Trophoblast cell (in vitro differentiated cells and primary cell): Measurements from ENCODE around the gene MAD2L2.
A peak's percentile ranks its signal among the peaks of the same experiment; 100 is the strongest.

Experiments used
- DNase-seq, 2 donors: peaks; one replicate each; pipeline ENCODE4 v3.0.0-alpha.2; 2016
- H2AFZ ChIP-seq: 2 replicates; pipeline ENCODE4 v1.6.1; 2013; ENCODE audit warnings: low read length, moderate library complexity, mild to moderate bottlenecking; ENCODE audit not compliant: insufficient read depth, poor library complexity
- H2AK5ac ChIP-seq: 2 replicates; pipeline ENCODE4 v1.6.1; 2013; ENCODE audit warnings: mild to moderate bottlenecking, low read length
- H2BK120ac ChIP-seq: 2 replicates; pipeline ENCODE4 v1.6.1; 2013; ENCODE audit warnings: low read length, mild to moderate bottlenecking, moderate library complexity; ENCODE audit not compliant: insufficient read depth, poor library complexity
- H2BK12ac ChIP-seq: 2 replicates; pipeline ENCODE4 v1.6.1; 2013; ENCODE audit warnings: mild to moderate bottlenecking, low read length, moderate library complexity
- H2BK5ac ChIP-seq: 2 replicates; pipeline ENCODE4 v1.6.1; 2013; ENCODE audit warnings: low read length, low read depth, moderate library complexity, mild to moderate bottlenecking; ENCODE audit not compliant: poor library complexity
- H3K14ac ChIP-seq: 2 replicates; pipeline ENCODE4 v1.6.1; 2013; ENCODE audit warnings: mild to moderate bottlenecking, low read length
- H3K18ac ChIP-seq: 2 replicates; pipeline ENCODE4 v1.6.1; 2013; ENCODE audit warnings: mild to moderate bottlenecking, low read length
- H3K23ac ChIP-seq: 2 replicates; pipeline ENCODE4 v1.6.1; 2013; ENCODE audit warnings: low read length
- H3K27ac ChIP-seq: 2 replicates; pipeline ENCODE4 v1.5.1; 2013; ENCODE audit warnings: low read depth, mild to moderate bottlenecking, inconsistent platforms, low read length, moderate library complexity
- H3K27me3 ChIP-seq: 2 replicates; pipeline ENCODE4 v1.6.1; 2013; ENCODE audit warnings: inconsistent platforms, mild to moderate bottlenecking, low read length, moderate library complexity; ENCODE audit not compliant: insufficient read depth
- H3K36me3 ChIP-seq, 2 experiments: 1 replicate in 1 of 2; 2 replicates in 1 of 2; pipeline ENCODE4 v1.6.1; 2013; ENCODE audit warnings: low read length in 2 of 2, mild to moderate bottlenecking in 2 of 2, moderate library complexity in 1 of 2; ENCODE audit not compliant: insufficient read depth in 2 of 2, control insufficient read depth in 1 of 2
- H3K4ac ChIP-seq: 2 replicates; pipeline ENCODE4 v1.6.1; 2013; ENCODE audit warnings: low read depth, mild to moderate bottlenecking, low read length, moderate library complexity
- H3K4me1 ChIP-seq, 2 experiments: 1 replicate in 1 of 2; 2 replicates in 1 of 2; pipeline ENCODE4 v1.6.1; 2013; ENCODE audit warnings: low read length in 2 of 2, mild to moderate bottlenecking in 2 of 2, moderate library complexity in 1 of 2; ENCODE audit not compliant: insufficient read depth in 2 of 2, control insufficient read depth in 1 of 2
- H3K4me2 ChIP-seq: 2 replicates; pipeline ENCODE4 v1.6.1; 2013; ENCODE audit warnings: inconsistent platforms, mild to moderate bottlenecking, low read length, moderate library complexity
- H3K4me3 ChIP-seq: 2 replicates; pipeline ENCODE4 v1.5.1; 2013; ENCODE audit warnings: mild to moderate bottlenecking, low read depth, low read length, inconsistent platforms
- H3K79me1 ChIP-seq: one replicate; pipeline ENCODE4 v1.6.1; 2013; ENCODE audit warnings: low read length
- H3K79me2 ChIP-seq: 2 replicates; pipeline ENCODE4 v1.6.1; 2013; ENCODE audit warnings: low read length, mild to moderate bottlenecking; ENCODE audit not compliant: control insufficient read depth, insufficient read depth, poor library complexity
- H3K9ac ChIP-seq: 2 replicates; pipeline ENCODE4 v1.6.1; 2013; ENCODE audit warnings: mild to moderate bottlenecking, low read length
- H3K9me3 ChIP-seq: 2 replicates; pipeline ENCODE4 v1.6.1; 2013; ENCODE audit warnings: low read depth, mild to moderate bottlenecking, control low read depth, inconsistent platforms, low read length; ENCODE audit not compliant: insufficient read depth
- H4K12ac ChIP-seq: 2 replicates; pipeline ENCODE4 v1.6.1; 2013; ENCODE audit warnings: low read depth, mild to moderate bottlenecking, low read length, moderate library complexity
- H4K8ac ChIP-seq: 2 replicates; pipeline ENCODE4 v1.6.1; 2013; ENCODE audit warnings: low read depth, mild to moderate bottlenecking, low read length, moderate library complexity
- H4K91ac ChIP-seq: one replicate; pipeline ENCODE4 v1.6.1; 2013; ENCODE audit warnings: low read depth, mild to moderate bottlenecking, low read length, moderate library complexity
- WGBS: extraction: QIAGEN DNeasy Blood & Tissue Kit; methylation state at CpG from one replicate; pipeline ENCODE4 v1.1.7; 2013; ENCODE audit warnings: missing lambda C conversion rate; ENCODE audit not compliant: insufficient read length, insufficient coverage; ENCODE audit errors: extremely low coverage; 5-methylcytosine and 5-hydroxymethylcytosine counted together

MAD2L2 gene

DNA sequence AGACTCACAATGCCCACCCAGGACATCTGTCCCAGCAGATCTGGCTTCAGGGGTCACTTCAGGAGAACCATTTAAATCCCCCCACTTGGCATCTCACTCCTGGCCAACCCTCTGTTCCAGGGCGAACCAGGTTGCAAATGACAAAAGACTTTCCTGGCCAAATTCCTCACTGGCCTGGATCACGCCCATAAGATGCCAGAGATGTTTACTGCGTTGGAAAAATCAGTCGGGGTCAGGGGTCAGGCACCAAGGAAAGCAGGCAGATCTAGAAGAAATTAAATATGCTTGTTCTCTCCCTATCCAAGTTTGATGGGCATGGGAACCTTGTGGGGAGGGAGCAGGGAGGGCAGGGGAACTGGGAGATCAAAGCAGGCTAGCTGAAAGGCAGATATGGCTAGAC, 40.4 kb upstream of the MAD2L2 start:
- H4K91ac ChIP-seq: no peak overlapping the region
- H3K79me2 ChIP-seq: no peaks in the 10 kb centered on the region
- H2AFZ ChIP-seq: no peak overlapping the region
- WGBS: no CpG with 5 or more reads among the region's 4 CpGs
- H3K4me2 ChIP-seq: no peak overlapping the region
- no peak overlapping the region for H3K14ac ChIP-seq
- H3K9me3 ChIP-seq: no peaks in the 10 kb centered on the region
- no peak overlapping the region for H3K27ac ChIP-seq
- no peak overlapping the region for H3K18ac ChIP-seq
- H3K4me1 ChIP-seq: peaks cover 3 to 7% of the 10 kb centered on the region in 2 experiments
- H3K4me3 ChIP-seq: no peak overlapping the region
- no peak overlapping the region for H2AK5ac ChIP-seq
- H4K8ac ChIP-seq: no peak overlapping the region
- no peak overlapping the region for H2BK120ac ChIP-seq
- H3K79me1 ChIP-seq: no peaks in the 10 kb centered on the region
- no peaks in the 10 kb centered on the region for H3K27me3 ChIP-seq
- H3K9ac ChIP-seq: no peak overlapping the region
- H4K12ac ChIP-seq: no peak overlapping the region
- H3K23ac ChIP-seq: no peak overlapping the region
- H3K36me3 ChIP-seq: no peaks in the 10 kb centered on the region
- no peak overlapping the region for H2BK5ac ChIP-seq
- no peak overlapping the region for H3K4ac ChIP-seq
- DNase-seq: peak in 1 of 2 donors; percentile 60
- H2BK12ac ChIP-seq: no peak overlapping the region

DNA sequence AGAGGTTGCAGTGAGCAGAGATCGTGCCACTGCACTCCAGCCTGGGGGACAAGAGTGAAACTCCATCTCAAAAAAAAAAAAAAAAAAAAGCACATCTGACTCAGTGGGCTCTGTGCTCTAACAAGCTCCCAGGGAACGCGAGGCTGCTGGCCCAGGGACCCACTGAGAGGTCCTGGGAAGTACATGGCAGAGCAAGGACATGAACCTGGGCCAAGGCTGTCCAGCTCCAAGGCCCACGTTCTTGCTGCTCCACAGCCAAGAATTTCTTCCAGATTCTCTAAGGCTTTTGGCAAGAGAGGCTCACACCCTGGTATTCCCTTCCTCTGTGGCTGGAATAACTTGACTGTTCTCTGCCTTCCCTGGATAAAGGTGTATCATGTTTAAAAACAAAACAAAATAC, 39.6 kb upstream of the MAD2L2 start:
- H2BK12ac ChIP-seq: no peak overlapping the region
- H2BK5ac ChIP-seq: no peak overlapping the region
- H3K27me3 ChIP-seq: no peaks in the 10 kb centered on the region
- H4K8ac ChIP-seq: no peak overlapping the region
- H2BK120ac ChIP-seq: no peak overlapping the region
- H3K4me3 ChIP-seq: no peak overlapping the region
- H3K27ac ChIP-seq: no peak overlapping the region
- no peak overlapping the region for H3K4ac ChIP-seq
- no peaks in the 10 kb centered on the region for H3K9me3 ChIP-seq
- no peak overlapping the region for H3K14ac ChIP-seq
- WGBS: no CpG with 5 or more reads among the region's 4 CpGs
- no peaks in the 10 kb centered on the region for H3K79me1 ChIP-seq
- no peak overlapping the region for H4K91ac ChIP-seq
- H3K4me2 ChIP-seq: no peak overlapping the region
- H3K36me3 ChIP-seq: no peaks in the 10 kb centered on the region
- H3K18ac ChIP-seq: no peak overlapping the region
- H3K23ac ChIP-seq: no peak overlapping the region
- no peaks in the 10 kb centered on the region for H3K79me2 ChIP-seq
- no peak overlapping the region for H4K12ac ChIP-seq
- no peak overlapping the region for H2AFZ ChIP-seq
- H3K4me1 ChIP-seq: peaks cover 0 to 2% of the 10 kb centered on the region in 2 experiments
- no peak overlapping the region for H2AK5ac ChIP-seq
- no peak for DNase-seq
- no peak overlapping the region for H3K9ac ChIP-seq

DNA sequence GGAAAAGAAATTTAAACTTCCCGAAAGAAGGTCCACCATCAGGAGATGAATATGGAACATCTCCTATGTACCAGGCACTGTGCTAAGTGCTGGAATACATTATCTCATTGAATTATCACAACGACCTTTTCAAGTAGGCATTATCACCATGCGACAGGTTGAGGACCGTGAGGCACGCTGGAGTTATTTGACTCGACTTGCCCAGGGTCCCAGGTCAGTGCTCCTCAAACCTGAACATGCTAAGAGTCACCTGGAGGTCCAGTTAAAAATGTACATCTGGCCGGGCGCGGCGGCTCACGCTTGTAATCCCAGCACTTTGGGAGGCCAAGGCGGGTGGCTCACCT, 39.1 kb upstream of the MAD2L2 start:
- Histone ChIP-seq H3K4me1 (no peaks in the 10 kb centered on the region), H3K4me2 (no peak overlapping the region), H3K79me2 (no peaks in the 10 kb centered on the region), H3K4me3 (no peak overlapping the region), H4K12ac (no peak overlapping the region), H3K4ac (no peak overlapping the region), H4K91ac (no peak overlapping the region), H3K36me3 (no peaks in the 10 kb centered on the region), H3K9ac (no peak overlapping the region), H4K8ac (no peak overlapping the region), H2AFZ (no peak overlapping the region), H2AK5ac (no peak overlapping the region), H2BK12ac (no peak overlapping the region), H3K79me1 (no peaks in the 10 kb centered on the region), H3K27ac (no peak overlapping the region), H2BK5ac (no peak overlapping the region), H2BK120ac (no peak overlapping the region), H3K23ac (no peak overlapping the region), H3K14ac (no peak overlapping the region), H3K27me3 (no peaks in the 10 kb centered on the region), H3K18ac (no peak overlapping the region), H3K9me3 (no peaks in the 10 kb centered on the region)
- no peak for DNase-seq
- no CpG with 5 or more reads among the region's 12 CpGs for WGBS

DNA sequence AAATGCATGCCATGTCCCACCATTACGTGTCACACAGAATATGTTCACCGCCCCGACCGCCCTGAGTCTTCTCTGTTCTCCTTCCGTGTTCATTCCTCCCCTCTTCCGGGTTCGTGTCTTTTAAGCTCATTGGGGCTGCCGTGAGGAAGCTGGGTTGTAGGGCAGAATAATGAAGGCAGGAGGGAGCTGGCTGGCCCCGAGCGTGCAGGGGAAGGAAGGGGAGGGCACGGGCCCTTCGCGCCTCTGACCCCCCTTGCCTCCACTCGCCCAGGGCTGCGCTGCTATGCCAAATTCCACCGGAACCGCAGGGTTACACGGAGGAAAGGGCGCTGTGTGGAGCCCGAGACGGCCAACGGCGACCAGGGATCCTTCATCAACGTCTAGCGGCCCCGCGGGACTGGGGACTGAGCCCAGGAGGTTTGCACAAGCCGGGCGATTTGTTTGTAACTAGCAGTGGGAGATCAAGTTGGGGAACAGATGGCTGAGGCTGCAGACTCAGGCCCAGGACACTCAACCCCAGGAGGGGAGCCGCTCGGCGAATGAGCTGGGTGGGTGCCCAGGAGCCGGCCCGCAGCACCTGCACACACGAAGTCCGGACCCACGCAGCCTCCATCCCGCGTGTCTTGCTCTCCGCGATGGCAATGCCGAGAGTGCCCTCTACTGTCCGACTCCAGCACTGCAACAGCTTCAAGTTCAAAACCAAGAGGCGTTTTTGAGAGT, 38.5 kb upstream of the MAD2L2 start:
- peak; percentile 51 to 84 for DNase-seq
- H2BK5ac ChIP-seq: no peak overlapping the region
- peak overlapping the region; percentile 36 for H3K4me2 ChIP-seq
- no peak overlapping the region for H2BK120ac ChIP-seq
- H3K36me3 ChIP-seq: no peaks in the 10 kb centered on the region
- no peaks in the 10 kb centered on the region for H3K27me3 ChIP-seq
- H3K9me3 ChIP-seq: no peaks in the 10 kb centered on the region
- no peak overlapping the region for H3K14ac ChIP-seq
- no CpG with 5 or more reads among the region's 44 CpGs for WGBS
- no peak overlapping the region for H3K23ac ChIP-seq
- no peak overlapping the region for H4K12ac ChIP-seq
- H2BK12ac ChIP-seq: no peak overlapping the region
- no peak overlapping the region for H4K8ac ChIP-seq
- no peak overlapping the region for H3K18ac ChIP-seq
- H3K4me1 ChIP-seq: no peaks in the 10 kb centered on the region
- no peaks in the 10 kb centered on the region for H3K79me1 ChIP-seq
- no peak overlapping the region for H3K27ac ChIP-seq
- H3K4ac ChIP-seq: no peak overlapping the region
- no peaks in the 10 kb centered on the region for H3K79me2 ChIP-seq
- H2AFZ ChIP-seq: no peak overlapping the region
- no peak overlapping the region for H3K9ac ChIP-seq
- no peak overlapping the region for H3K4me3 ChIP-seq
- H4K91ac ChIP-seq: no peak overlapping the region
- no peak overlapping the region for H2AK5ac ChIP-seq
